GM19023 (cell line): ENCODE measurements around the gene VENTX.

Experiments
- ATAC-seq: cut with Tn5 transposase; IDR thresholded peaks from one replicate; pipeline ENCODE4 v1.9.1; 2021; ENCODE audit warnings: mild to moderate bottlenecking, moderate library complexity; ENCODE audit not compliant: unreplicated experiment

Gene VENTX

DNA sequence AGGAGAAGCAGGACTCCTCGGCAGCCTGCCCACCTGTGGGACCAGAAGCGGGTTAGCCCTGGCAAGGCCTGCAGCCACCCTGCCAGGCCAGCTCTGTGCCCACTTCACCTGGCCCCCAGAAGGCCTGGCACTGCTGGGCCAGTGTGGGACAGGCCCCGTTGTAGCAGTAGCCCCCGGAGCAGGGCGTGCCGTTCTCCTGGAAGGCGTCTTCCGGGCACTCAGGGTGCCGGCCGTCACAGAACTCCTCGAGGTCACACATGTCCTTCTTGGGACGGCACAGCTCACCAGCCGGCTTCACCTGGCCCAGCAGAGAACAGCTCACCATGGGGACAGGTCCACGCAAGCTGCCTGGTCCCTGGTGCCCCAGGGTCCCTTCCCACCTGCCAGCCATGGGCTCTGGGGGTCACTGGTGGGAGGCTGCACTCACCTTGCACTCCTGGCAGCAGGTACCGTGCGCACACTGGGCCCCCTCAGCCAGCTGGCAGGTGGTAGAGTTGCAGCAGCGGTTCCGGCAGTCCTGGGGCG, 33.2 kb downstream of the VENTX start:
- no peak for ATAC-seq

GRCh38 chr10:133271521-133272300, 34.1 kb downstream of the VENTX start:
- no peak for ATAC-seq

DNA sequence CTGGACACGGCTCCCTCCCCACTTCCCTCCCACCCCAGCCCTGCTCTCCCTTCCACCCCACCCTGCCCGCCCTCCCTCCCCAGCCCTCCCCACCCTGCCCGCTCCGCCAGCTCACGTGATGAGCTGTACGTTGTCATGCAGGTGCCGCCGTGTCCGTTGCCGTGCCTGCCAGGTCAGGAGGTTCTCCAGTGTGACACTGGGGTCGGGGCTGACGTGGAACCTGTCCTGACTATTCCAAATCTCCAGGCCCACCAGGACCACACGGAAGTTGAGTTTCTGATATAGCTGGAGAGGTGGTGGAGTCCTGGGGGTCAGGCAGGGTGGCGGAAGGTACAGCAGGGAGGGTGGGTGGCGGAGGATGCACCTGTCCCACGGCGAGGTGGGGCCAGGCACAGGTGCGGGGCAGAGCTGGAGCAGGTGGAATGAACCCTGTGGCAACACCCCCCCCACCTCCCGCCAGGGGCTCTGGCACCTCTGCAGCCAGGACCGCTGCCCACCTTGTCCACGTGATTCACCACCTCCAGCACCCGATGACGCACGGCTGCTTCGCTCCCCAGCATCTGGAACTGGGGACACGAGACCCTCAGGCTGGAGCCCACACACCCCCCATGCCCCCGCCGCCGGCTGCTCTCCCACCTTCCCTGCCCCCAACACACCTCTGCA, 34.8 kb downstream of the VENTX start:
- no peak for ATAC-seq

- ATAC-seq, result no peak
These were observed 35.3 kb downstream of the VENTX start for GRCh38 chr10:133272964-133273420.

- ATAC-seq, result no peak
These were observed 36.0 kb downstream of the VENTX start for GRCh38 chr10:133273534-133274143.

- ATAC-seq, result peak; percentile 44
These were observed 37.4 kb downstream of the VENTX start for GRCh38 chr10:133274751-133275683.

- peak; percentile 29 for ATAC-seq
These were observed 38.0 kb downstream of the VENTX start for GRCh38 chr10:133275684-133276092.

GRCh38 chr10:133276100-133276434, 38.4 kb downstream of the VENTX start:
- no peak for ATAC-seq

GRCh38 chr10:133276435-133277201, 39.0 kb downstream of the VENTX start, which contains the start of gene ADAM8:
Gene ADAM8 (minus strand): TSS chr10:133276868. CDS start chr10:133276817, 51 bp downstream.
- peak; percentile 45 for ATAC-seq

DNA sequence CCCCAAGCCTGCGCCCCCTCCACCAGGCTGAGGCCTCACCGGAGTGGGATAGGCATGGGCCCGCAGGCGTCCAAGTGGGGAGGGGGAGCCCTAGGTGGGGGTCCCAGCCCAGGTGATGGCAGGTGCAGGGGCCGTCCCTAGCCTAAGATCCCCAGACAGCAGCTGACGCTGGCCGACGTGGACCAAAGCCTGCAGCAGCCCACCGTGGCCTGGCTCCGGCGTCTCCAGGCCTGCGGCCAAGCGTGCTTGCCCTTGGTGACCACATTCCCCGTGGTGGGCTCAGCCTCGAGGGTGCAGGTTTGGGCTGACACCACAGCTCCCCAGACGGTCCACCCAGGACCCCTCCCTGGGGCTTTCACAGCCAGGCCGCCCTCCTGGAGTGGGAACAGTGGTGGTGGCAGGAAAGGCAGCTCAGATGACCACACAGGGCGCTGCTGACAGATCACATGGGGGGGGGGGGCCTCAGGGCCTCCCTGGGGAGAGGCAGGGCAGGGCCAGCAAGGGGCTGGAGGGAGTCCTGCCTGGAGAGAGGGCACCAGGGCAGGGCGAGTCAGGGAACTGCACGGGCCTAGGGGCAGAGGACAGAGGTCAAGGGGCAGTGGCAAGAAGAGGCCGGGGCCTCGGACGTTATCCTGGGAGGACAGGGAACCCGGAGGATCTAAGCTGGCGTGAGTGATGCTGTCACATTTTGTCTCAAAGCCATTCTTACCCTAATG, 39.8 kb downstream of the VENTX start:
- no peak for ATAC-seq

- no peak for ATAC-seq
These were observed 40.4 kb downstream of the VENTX start for GRCh38 chr10:133277993-133278576.

DNA sequence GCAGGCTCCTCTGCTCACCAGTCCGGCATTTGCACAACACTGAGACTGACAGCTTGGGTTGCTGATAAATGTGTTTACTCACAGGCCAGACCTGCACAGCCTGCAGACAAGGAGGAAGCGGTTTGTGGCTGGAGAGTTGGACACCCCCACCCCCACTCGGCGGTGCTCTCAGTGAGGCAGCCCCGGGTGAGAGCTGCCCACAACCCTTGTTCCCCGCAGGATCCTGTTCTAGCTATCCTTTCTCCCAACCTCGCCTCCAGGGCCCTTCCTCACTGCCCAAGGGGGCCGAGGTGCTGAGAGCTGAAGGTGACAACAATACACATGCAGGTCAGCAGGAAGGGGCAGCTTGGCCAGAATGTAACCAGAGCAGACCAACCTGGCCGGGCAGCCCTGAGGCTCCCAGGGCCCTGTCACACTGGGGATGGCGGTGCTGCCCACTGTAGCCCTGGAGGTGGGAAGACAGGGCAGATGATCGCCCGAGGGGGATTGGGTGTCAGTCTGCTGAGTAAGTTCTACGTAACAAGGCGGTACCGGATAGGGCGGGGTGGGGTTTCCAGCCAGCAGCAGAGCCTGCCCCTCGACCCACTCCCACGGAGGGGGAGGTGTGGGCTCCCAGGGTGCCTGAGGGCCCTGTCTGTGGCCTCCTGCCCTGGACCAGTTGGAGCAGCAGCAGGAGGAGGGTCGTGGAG, 41.1 kb downstream of the VENTX start:
- ATAC-seq, result peak; percentile 30

DNA sequence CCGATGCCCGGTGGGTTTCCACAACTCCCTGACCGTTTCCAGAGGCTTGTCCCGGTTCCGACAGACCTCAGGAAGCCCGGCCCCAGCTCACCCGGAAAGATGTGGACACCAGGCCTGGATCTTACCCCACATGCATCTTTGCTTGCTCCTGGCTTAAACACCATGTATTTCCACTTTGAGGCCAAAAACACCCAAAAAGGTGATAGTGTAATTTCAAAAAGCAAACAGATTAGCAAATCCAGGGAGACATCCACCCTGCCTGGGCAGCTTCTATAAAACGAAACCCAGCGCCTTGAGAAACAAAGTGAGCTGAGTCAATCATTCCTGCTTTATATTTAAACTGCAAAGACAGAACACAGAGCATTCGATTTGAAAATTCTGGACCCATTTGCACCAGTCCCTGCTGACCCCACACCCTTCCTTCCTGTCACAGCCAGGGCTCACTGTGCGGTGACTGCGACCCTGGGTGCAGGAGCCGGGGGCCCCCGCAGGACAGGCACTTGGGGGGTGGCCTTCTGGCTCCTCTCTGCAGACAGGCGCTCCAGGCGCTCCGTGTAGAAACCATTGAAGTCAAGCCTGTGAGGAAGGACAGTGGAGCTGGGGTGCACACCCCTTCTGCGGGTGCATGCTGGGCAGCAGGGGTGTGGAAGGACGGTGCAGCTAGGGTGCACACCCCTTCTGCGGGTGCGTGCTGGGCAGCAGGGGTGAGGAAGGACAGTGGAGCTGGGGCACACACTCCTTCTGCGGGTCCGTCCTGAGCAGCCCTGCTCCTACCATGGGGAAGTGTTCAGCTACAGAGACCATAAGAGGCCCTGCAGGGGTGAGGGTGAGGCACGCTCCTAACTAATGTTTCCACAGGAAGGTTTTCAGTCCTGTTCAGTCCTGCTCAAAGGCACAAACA, 41.9 kb downstream of the VENTX start:
- ATAC-seq, result no peak

DNA sequence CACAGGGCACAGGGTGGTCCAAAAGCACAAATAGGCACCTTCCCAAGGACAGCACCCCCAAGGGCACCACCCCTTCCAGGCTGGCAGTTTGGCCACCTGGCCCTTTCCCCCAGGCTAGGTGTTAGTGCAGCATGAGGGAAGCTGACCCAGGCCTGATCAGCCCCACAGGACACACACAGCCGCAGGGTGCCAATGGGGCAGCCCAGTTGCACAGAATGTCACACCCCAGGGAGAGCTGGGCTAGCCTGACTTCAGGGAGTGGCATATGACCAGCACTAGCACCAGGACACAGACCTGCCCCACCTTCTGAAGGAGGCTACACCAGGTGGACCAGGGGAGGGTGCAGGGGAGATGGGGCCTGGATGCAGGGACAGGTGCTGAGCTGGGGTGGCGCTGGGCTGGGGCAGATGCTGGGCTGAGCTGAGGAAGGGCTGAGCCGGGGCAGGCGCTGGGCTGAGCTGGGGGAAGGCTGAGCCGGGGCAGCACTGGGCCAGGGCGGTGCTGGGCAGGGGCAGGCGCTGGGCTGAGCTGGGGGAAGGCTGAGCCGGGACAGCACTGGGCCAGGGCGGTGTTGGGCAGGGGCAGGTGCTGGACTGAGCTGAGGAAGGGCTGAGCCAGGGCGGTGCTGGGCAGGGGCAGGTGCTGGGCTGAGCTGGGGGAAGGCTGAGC, 42.9 kb downstream of the VENTX start:
- ATAC-seq, result no peak

DNA sequence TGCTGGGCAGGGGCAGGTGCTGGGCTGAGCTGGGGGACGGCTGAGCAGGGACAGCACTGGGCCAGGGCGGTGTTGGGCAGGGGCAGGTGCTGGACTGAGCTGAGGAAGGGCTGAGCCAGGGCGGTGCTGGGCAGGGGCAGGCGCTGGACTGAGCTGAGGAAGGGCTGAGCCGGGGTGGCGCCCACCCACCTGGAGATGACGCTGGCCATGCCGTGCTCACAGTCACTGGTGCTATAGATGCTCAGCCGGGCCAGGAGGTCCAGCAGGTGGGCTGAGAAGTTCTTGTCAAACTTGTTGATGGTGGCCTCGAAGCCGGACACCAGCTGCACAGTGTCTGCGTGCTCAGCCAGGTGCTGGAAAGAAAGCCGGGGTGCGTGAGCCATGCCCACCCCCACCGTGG, 43.4 kb downstream of the VENTX start:
- ATAC-seq, result no peak

- ATAC-seq, result no peak
These were observed 44.1 kb downstream of the VENTX start for GRCh38 chr10:133281628-133282372.
